Endodermal cell (in vitro differentiated cells): ENCODE data around the gene DSE. TPM values are rescaled to one million over a fixed set of nuclear protein-coding genes. Genes with fewer than 3 reads are reported as not detected.

Experiments used
- DNase-seq: peaks from one replicate; pipeline ENCODE4 v3.0.0-alpha.2; 2017
- H3K27ac ChIP-seq: 2 replicates; pipeline ENCODE4 v1.5.1; 2013; ENCODE audit warnings: mild to moderate bottlenecking, low read depth, low read length, moderate library complexity
- H3K27me3 ChIP-seq: 2 replicates; pipeline ENCODE4 v1.6.1; 2013; ENCODE audit warnings: mild to moderate bottlenecking, low read length, moderate library complexity; ENCODE audit not compliant: insufficient read depth, control insufficient read depth, poor library complexity, severe bottlenecking
- H3K36me3 ChIP-seq: 2 replicates; pipeline ENCODE4 v1.7.0; 2013; ENCODE audit warnings: mild to moderate bottlenecking, low read length, moderate library complexity; ENCODE audit not compliant: control insufficient read depth, insufficient read depth
- H3K4me1 ChIP-seq: one replicate; pipeline ENCODE4 v1.7.0; 2013; ENCODE audit warnings: low read length; ENCODE audit not compliant: control insufficient read depth, insufficient read depth
- H3K4me3 ChIP-seq: 2 replicates; pipeline ENCODE4 v1.5.1; 2013; ENCODE audit warnings: mild to moderate bottlenecking, low read length, moderate library complexity
- H3K9ac ChIP-seq: 2 replicates; pipeline ENCODE4 v1.6.1; 2013; ENCODE audit warnings: mild to moderate bottlenecking, low read length, moderate library complexity; ENCODE audit not compliant: poor library complexity, severe bottlenecking; ENCODE audit errors: extremely low read depth
- H3K9me3 ChIP-seq: 2 replicates; pipeline ENCODE4 v1.6.1; 2013; ENCODE audit warnings: mild to moderate bottlenecking, low read length, moderate library complexity; ENCODE audit not compliant: control insufficient read depth
- H3K27ac Mint-ChIP-seq: 2 replicates; pipeline ENCODE4 v1.8.0; 2020; ENCODE audit warnings: mixed read lengths
- H3K27me3 Mint-ChIP-seq: 2 replicates; pipeline ENCODE4 v1.8.0; 2021; ENCODE audit warnings: mild to moderate bottlenecking, mixed read lengths; ENCODE audit not compliant: insufficient read depth
- H3K36me3 Mint-ChIP-seq: 2 replicates; pipeline ENCODE4 v1.8.0; 2020; ENCODE audit warnings: low read depth, mixed read lengths
- H3K4me1 Mint-ChIP-seq: 2 replicates; pipeline ENCODE4 v1.8.0; 2020; ENCODE audit warnings: mixed read lengths
- H3K4me3 Mint-ChIP-seq: 2 replicates; pipeline ENCODE4 v1.8.0; 2020; ENCODE audit warnings: mild to moderate bottlenecking, moderate library complexity, mixed read lengths
- H3K9me3 Mint-ChIP-seq: 2 replicates; pipeline ENCODE4 v1.8.0; 2020; ENCODE audit warnings: mild to moderate bottlenecking, mixed read lengths
- WGBS, 2 experiments: methylation state at CpG; one replicate each; pipeline versions ENCODE4 v1.1.5 to v1.1.7; 2013; ENCODE audit warnings: missing lambda C conversion rate in 2 of 2, mixed read lengths in 1 of 2; ENCODE audit not compliant: insufficient coverage in 1 of 2, insufficient read length in 1 of 2; 5-methylcytosine and 5-hydroxymethylcytosine counted together
- total RNA-seq, 2 donors: library from RNA; stranded (reverse); fragmentation: NEBNext Ultra II Directional in 1 of 2; extraction: Animal tissue kit (Norgen Biotek cat#: 25700) in 1 of 2; gene quantifications; 2 replicates in 1 of 2; 3 replicates in 1 of 2; pipeline ENCODE4 v1.2.1, GENCODE V29; 2021
- TF ChIP-seq, protein P1 (sequence below): fragments of 200-600 bp; sonication (generic); conservative IDR thresholded peaks from 2 replicates; pipeline ENCODE4 v1.5.0; 2021; ENCODE audit warnings: antibody characterized with exemption, mild to moderate bottlenecking

The DSE gene
- total RNA-seq, 2 donors from 2014 or later: 42.3 to 44.3 TPM

DNA sequence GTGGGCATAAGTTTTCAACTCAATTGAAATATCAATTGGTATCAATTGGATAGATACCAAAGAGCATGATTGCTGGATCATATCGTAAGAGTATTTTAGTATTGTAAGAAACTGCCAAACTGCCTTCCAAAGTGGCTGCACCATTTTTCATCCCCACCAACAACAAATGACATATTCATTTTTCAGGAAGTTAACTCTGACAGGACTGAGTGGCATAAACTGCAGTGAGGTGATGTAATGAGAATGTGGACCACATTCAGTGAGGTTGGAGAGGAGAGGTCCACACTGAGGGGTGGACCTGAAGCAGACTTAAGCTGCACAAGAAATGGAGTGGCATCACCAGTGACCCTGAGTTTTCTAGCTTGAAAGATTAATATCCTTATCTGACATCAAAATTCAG is 78.8 kb downstream of the DSE start:
- no peak overlapping the region for H3K27ac ChIP-seq
- TF ChIP-seq, protein P1, sequence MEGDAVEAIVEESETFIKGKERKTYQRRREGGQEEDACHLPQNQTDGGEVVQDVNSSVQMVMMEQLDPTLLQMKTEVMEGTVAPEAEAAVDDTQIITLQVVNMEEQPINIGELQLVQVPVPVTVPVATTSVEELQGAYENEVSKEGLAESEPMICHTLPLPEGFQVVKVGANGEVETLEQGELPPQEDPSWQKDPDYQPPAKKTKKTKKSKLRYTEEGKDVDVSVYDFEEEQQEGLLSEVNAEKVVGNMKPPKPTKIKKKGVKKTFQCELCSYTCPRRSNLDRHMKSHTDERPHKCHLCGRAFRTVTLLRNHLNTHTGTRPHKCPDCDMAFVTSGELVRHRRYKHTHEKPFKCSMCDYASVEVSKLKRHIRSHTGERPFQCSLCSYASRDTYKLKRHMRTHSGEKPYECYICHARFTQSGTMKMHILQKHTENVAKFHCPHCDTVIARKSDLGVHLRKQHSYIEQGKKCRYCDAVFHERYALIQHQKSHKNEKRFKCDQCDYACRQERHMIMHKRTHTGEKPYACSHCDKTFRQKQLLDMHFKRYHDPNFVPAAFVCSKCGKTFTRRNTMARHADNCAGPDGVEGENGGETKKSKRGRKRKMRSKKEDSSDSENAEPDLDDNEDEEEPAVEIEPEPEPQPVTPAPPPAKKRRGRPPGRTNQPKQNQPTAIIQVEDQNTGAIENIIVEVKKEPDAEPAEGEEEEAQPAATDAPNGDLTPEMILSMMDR: no peak
- H3K4me3 Mint-ChIP-seq: no peak overlapping the region
- WGBS, 2 experiments: no CpG with 5 or more reads among the region's 1 CpG
- no peak overlapping the region for H3K4me3 ChIP-seq
- no peak overlapping the region for H3K27ac Mint-ChIP-seq
- H3K9ac ChIP-seq: no peak overlapping the region
- peaks cover 3% of the 10 kb centered on the region for H3K4me1 Mint-ChIP-seq
- no peaks in the 10 kb centered on the region for H3K4me1 ChIP-seq
- no peaks in the 10 kb centered on the region for H3K9me3 ChIP-seq
- H3K27me3 Mint-ChIP-seq: no peaks in the 10 kb centered on the region
- no peaks in the 10 kb centered on the region for H3K27me3 ChIP-seq
- DNase-seq: no peak
- no peaks in the 10 kb centered on the region for H3K36me3 ChIP-seq
- no peaks in the 10 kb centered on the region for H3K36me3 Mint-ChIP-seq
- H3K9me3 Mint-ChIP-seq: no peaks in the 10 kb centered on the region

DNA sequence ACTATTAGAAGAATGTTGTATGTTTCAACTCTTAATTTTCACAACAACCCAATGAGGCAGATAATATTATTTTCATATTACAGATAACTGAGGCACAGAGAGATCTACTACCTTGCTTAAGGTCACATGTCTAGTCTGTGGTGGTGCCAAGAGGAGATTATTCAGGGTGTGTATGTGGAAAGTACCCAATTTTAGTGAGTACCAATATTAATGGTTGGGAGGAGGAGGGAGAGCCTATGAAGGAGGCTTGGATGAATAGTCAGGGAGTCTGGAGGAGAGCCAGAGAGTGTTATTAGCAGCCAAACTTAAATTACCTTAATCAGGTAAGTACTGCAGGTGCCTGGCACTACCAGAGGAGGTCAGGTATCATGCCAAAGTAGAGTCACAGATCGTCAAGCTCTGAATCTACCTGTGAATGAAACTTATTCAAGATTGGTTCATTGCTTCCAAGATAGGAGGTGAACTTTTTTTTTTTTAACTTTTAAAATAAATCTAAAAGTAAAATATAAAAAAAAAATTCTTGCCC is 79.5 kb downstream of the DSE start:
- TF ChIP-seq, protein P1: peak; percentile 15
- H3K4me3 Mint-ChIP-seq: no peak overlapping the region
- no peaks in the 10 kb centered on the region for H3K9me3 ChIP-seq
- no peak overlapping the region for H3K9ac ChIP-seq
- peaks cover 3% of the 10 kb centered on the region for H3K4me1 Mint-ChIP-seq
- WGBS, 2 experiments: 96% methylated on average over 1 of the region's 1 CpG; no CpG with 5 or more reads in 1 of the 2 experiments
- no peak for DNase-seq
- no peaks in the 10 kb centered on the region for H3K27me3 Mint-ChIP-seq
- no peak overlapping the region for H3K27ac Mint-ChIP-seq
- H3K4me3 ChIP-seq: no peak overlapping the region
- H3K4me1 ChIP-seq: no peaks in the 10 kb centered on the region
- H3K27ac ChIP-seq: no peak overlapping the region
- H3K9me3 Mint-ChIP-seq: no peaks in the 10 kb centered on the region
- no peaks in the 10 kb centered on the region for H3K27me3 ChIP-seq
- H3K36me3 ChIP-seq: no peaks in the 10 kb centered on the region
- no peaks in the 10 kb centered on the region for H3K36me3 Mint-ChIP-seq

DNA sequence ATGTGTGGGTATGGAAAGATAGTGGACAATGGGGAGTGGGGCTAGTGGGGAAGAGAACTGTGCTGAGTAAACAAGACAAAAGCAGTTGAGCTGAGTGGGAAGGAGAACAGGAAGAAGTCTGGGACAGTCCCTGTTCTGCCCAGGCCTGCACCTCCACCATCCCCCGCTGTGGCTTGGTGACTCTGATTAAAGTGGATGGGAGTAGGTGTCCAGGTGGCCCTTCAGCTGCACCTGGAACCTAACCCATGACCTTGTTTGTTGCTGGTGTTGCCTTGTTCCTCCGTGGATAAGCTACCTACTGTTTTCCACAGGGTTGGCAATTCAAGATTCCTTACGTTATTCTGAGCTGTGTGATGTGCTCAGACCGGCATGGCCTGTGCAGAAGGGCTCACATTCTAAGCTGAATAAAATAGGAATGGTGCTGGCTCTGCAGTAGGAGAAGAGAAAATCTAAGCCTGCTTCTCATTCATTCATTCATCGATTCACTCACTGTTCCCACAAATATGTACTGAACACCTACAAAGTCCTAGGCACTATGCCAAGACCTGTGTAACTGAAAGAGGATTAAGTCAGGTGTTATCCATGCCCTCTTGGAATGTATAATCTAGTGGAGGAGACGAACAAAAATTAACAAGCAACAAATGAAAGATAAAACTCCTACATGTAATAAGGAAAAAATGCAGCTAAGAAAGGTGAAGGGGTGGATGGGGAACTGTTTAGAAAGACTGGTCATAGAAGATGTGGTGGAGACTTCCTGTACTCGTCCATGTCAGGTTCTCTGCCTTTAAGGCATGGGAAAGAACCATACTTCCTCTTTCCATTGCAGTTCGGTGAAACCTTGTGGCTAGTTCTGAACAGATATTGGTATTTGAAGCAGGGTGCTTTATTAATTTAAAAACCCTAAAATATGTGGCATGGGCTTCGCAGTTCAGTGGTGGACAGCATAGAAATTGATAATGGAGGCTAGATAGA is 80.3 kb downstream of the DSE start:
- no peak for DNase-seq
- no peak overlapping the region for H3K9ac ChIP-seq

More for the DNA sequence above, 80.3 kb downstream of the DSE start:
- Mint-ChIP-seq H3K27ac (no peak overlapping the region), H3K4me1 (peaks cover 3% of the 10 kb centered on the region), H3K9me3 (no peaks in the 10 kb centered on the region), H3K4me3 (no peak overlapping the region), H3K36me3 (no peaks in the 10 kb centered on the region), H3K27me3 (no peaks in the 10 kb centered on the region)
- Histone ChIP-seq H3K4me3 (no peak overlapping the region), H3K27me3 (no peaks in the 10 kb centered on the region), H3K4me1 (no peaks in the 10 kb centered on the region), H3K27ac (no peak overlapping the region), H3K9me3 (no peaks in the 10 kb centered on the region), H3K36me3 (no peaks in the 10 kb centered on the region)
- WGBS, 2 experiments: 92 to 96% methylated on average over 5 to 7 of the region's 9 CpGs
- TF ChIP-seq, protein P1: no peak
